NT2/D1 (cell line): ENCODE results near the gene SCAANT1.

Experiments
- YY1 ChIP-seq: IDR thresholded peaks from 2 replicates; pipeline ENCODE4 v1.6.1; 2011; ENCODE audit not compliant: insufficient read length, insufficient read depth
- ZNF274 ChIP-seq: IDR thresholded peaks from 2 replicates; pipeline ENCODE4 v1.6.1; 2011; ENCODE audit warnings: mild to moderate bottlenecking, low read depth, low read length

GRCh38 chr3:63895422-63896189 lies 16.6 kb downstream of the SCAANT1 start:
- TF ChIP-seq ZNF274 (no peak), YY1 (no peak)
